HL-60 (cell line): Measurements from ENCODE around the gene CETP.

Source experiments
- DNase-seq, 2 experiments: peaks; one replicate each; pipeline ENCODE4 v3.0.0-alpha.2; 2010 to 2020; ENCODE audit warnings: low read depth in 1 of 2, low spot score in 1 of 2
- H3K27ac ChIP-seq: fragments of 250-450 bp; sonication (Bioruptor Pico); replicated peaks from 2 replicates; pipeline ENCODE4 v1.5.1; 2020; ENCODE audit warnings: mild to moderate bottlenecking, moderate library complexity
- H3K27me3 ChIP-seq: fragments of 250-450 bp; sonication (Bioruptor Pico); 2 replicates; pipeline ENCODE4 v1.5.1; 2021; ENCODE audit warnings: mild to moderate bottlenecking, moderate library complexity; ENCODE audit not compliant: insufficient read depth, poor library complexity, severe bottlenecking
- H3K4me3 ChIP-seq: replicated peaks from 2 replicates; pipeline ENCODE4 v1.5.1; 2011; ENCODE audit warnings: mild to moderate bottlenecking, control low read depth, low read length; ENCODE audit not compliant: insufficient read depth
- CTCF ChIP-seq: IDR thresholded peaks from one replicate; pipeline ENCODE4 v1.5.1; 2011; ENCODE audit warnings: low read length, control low read depth, inconsistent platforms; ENCODE audit not compliant: insufficient read depth
- GABPA ChIP-seq: IDR thresholded peaks from 2 replicates; pipeline ENCODE4 v1.6.1; 2012; ENCODE audit warnings: low read depth
- POLR2AphosphoS5 ChIP-seq: IDR thresholded peaks from 2 replicates; pipeline ENCODE4 v1.6.1; 2012; ENCODE audit warnings: low read depth
- SPI1 ChIP-seq: IDR thresholded peaks from 2 replicates; pipeline ENCODE4 v1.6.1; 2012; ENCODE audit warnings: low read depth, mild to moderate bottlenecking, borderline replicate concordance
- TF ChIP-seq, protein P1 (sequence below): IDR thresholded peaks from 2 replicates; pipeline ENCODE4 v1.6.1; 2012; ENCODE audit warnings: low read depth; ENCODE audit not compliant: insufficient replicate concordance

The CETP gene

DNA sequence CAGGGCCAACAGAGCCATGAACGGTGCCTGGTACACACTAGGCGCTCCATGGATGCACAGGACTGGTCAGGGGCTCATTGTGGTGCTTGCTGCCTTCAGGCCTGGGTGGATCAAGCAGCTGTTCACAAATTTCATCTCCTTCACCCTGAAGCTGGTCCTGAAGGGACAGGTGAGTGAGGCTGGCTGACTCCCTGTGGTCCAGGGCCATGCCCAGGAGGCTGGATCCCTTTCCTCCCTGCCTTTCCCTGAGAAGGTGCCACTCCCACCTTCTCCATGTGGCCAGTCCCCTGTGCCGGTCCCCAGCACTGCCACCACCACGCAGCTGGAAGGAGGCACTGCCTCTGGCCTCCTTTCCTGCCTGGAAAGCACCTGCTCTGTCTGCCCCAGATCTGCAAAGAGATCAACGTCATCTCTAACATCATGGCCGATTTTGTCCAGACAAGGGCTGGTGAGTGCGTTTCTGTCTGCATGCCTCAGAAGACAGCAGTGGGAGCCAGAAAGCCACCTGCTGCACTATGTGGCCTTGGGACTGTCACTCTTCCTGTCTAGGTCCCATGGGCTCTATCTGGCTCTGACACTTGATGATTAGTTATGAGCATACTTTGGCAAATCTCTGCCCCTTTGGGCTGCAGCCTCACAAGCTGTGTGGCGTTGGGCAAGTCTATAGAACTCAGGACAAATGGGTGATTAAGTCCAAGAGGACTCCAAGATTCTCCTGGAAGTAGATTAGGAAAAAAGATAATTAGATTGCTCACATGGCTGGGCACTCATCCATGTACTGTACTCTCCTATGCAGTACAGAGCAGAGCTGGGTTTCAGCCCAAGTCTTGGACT is 9.4 kb downstream of the CETP start:
- H3K27me3 ChIP-seq: no peaks in the 10 kb centered on the region
- H3K27ac ChIP-seq: no peak overlapping the region
- TF ChIP-seq, protein P1, sequence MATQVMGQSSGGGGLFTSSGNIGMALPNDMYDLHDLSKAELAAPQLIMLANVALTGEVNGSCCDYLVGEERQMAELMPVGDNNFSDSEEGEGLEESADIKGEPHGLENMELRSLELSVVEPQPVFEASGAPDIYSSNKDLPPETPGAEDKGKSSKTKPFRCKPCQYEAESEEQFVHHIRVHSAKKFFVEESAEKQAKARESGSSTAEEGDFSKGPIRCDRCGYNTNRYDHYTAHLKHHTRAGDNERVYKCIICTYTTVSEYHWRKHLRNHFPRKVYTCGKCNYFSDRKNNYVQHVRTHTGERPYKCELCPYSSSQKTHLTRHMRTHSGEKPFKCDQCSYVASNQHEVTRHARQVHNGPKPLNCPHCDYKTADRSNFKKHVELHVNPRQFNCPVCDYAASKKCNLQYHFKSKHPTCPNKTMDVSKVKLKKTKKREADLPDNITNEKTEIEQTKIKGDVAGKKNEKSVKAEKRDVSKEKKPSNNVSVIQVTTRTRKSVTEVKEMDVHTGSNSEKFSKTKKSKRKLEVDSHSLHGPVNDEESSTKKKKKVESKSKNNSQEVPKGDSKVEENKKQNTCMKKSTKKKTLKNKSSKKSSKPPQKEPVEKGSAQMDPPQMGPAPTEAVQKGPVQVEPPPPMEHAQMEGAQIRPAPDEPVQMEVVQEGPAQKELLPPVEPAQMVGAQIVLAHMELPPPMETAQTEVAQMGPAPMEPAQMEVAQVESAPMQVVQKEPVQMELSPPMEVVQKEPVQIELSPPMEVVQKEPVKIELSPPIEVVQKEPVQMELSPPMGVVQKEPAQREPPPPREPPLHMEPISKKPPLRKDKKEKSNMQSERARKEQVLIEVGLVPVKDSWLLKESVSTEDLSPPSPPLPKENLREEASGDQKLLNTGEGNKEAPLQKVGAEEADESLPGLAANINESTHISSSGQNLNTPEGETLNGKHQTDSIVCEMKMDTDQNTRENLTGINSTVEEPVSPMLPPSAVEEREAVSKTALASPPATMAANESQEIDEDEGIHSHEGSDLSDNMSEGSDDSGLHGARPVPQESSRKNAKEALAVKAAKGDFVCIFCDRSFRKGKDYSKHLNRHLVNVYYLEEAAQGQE: no peak
- no peak for TF ChIP-seq GABPA
- no peak for TF ChIP-seq SPI1
- TF ChIP-seq POLR2AphosphoS5: no peak
- TF ChIP-seq CTCF: no peak
- DNase-seq: no peak
- no peak overlapping the region for H3K4me3 ChIP-seq

DNA sequence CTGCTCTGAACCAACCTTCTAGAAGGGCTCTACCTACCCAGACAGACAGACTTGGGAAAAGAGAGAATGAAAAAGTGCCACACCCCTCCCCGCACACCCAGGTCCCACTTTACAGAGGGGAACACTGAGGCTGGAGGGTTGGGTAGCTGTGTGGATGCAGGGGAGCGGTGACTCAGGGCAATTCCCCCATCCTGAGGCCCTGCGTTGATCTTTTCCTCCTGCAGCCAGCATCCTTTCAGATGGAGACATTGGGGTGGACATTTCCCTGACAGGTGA is 10.0 kb downstream of the CETP start:
- no peak overlapping the region for H3K4me3 ChIP-seq
- H3K27ac ChIP-seq: no peak overlapping the region
- no peaks in the 10 kb centered on the region for H3K27me3 ChIP-seq
- DNase-seq: no peak
- TF ChIP-seq GABPA (no peak), CTCF (no peak), SPI1 (no peak), POLR2AphosphoS5 (no peak)
- TF ChIP-seq, protein P1: no peak

DNA sequence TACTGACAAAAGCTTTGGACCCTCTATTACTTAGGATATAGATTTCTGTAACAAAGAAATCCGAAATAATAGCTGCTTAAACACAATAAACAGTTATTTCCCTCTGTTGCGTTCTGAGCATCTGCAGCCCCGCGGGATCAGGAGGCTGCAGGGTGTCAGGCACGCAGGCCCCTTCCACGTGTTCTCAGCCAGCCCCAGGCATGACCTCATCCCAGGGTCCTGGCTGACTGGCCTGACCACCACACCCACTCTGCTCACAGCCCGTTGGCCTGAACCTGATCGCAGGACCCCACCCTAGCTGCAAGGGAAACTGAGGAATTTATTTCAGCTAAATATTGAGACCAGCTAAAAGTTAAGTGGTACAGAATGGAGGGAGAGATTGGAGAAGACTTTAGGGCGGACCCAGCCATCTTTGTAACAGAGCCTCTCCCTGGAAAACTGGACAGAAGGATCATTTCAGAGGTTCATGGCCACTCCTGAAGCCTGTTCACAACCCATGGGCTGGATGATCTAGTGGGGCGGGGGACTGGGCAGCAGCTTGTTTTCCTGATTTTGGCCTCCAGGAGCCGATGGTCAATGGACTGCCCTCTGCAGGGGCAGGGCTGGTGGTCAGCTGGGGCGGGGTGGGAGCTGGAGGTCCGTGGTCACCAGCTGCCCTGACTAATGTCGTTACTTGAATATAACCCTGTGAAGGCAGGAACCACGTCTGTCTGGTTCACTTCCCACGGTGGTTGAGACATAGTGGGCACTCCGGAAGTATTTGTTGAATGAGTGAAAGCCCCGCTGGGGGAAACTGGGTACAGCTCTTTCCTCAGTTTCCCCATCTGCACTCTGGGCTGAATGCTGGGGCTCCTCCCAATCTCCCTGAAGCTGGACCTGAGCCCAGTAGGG is 10.9 kb downstream of the CETP start:
- DNase-seq: no peak
- H3K27me3 ChIP-seq: no peaks in the 10 kb centered on the region
- TF ChIP-seq POLR2AphosphoS5 (no peak), SPI1 (no peak), CTCF (no peak), GABPA (no peak)
- TF ChIP-seq, protein P1: no peak

More for the DNA sequence above, 10.9 kb downstream of the CETP start:
- Histone ChIP-seq H3K27ac (no peak overlapping the region), H3K4me3 (no peak overlapping the region)
